GM19035 (cell line): Measurements from ENCODE around the gene ZNF462.

Experiments
- ATAC-seq: cut with Tn5 transposase; IDR thresholded peaks from one replicate; pipeline ENCODE4 v1.9.1; 2021; ENCODE audit not compliant: unreplicated experiment

The ZNF462 gene

GRCh38 chr9:106993603-106994002 lies 130.6 kb downstream of the ZNF462 start:
- no peak for ATAC-seq

- ATAC-seq: peak; percentile 58
These were observed 131.5 kb downstream of the ZNF462 start for GRCh38 chr9:106994463-106994862.

GRCh38 chr9:107000218-107000617 lies 137.3 kb downstream of the ZNF462 start:
- no peak for ATAC-seq

- no peak for ATAC-seq
These were observed 142.2 kb downstream of the ZNF462 start for GRCh38 chr9:107005201-107005600.

- no peak for ATAC-seq
These were observed 144.4 kb downstream of the ZNF462 start for GRCh38 chr9:107007402-107007801.

- no peak for ATAC-seq
These were observed 145.0 kb downstream of the ZNF462 start for GRCh38 chr9:107008011-107008410.

GRCh38 chr9:107008447-107008846 lies 145.5 kb downstream of the ZNF462 start:
- no peak for ATAC-seq

GRCh38 chr9:107016383-107016782 lies 153.4 kb downstream of the ZNF462 start:
- ATAC-seq: no peak

GRCh38 chr9:107018861-107019545 lies 156.0 kb downstream of the ZNF462 start:
- no peak for ATAC-seq

- peak; percentile 64 for ATAC-seq
These were observed 157.1 kb downstream of the ZNF462 start for GRCh38 chr9:107020040-107020530.

GRCh38 chr9:107024193-107024592 lies 161.2 kb downstream of the ZNF462 start:
- peak; percentile 85 for ATAC-seq

- no peak for ATAC-seq
These were observed 162.5 kb downstream of the ZNF462 start for GRCh38 chr9:107025260-107026035.

- ATAC-seq: no peak
These were observed 166.2 kb downstream of the ZNF462 start for GRCh38 chr9:107029146-107029545.

- ATAC-seq: peak; percentile 58
These were observed 171.0 kb downstream of the ZNF462 start for GRCh38 chr9:107033966-107034365.

- ATAC-seq: no peak
These were observed 171.9 kb downstream of the ZNF462 start for GRCh38 chr9:107034831-107035230.

GRCh38 chr9:107036367-107036766 lies 173.4 kb downstream of the ZNF462 start:
- ATAC-seq: no peak

GRCh38 chr9:107039542-107039941 lies 176.6 kb downstream of the ZNF462 start:
- no peak for ATAC-seq

- ATAC-seq: no peak
These were observed 179.6 kb downstream of the ZNF462 start for GRCh38 chr9:107042606-107043005.

- no peak for ATAC-seq
These were observed 180.9 kb downstream of the ZNF462 start for GRCh38 chr9:107043886-107044285.

- no peak for ATAC-seq
These were observed 181.9 kb downstream of the ZNF462 start for GRCh38 chr9:107044872-107045271.

GRCh38 chr9:107046692-107047091 lies 183.7 kb downstream of the ZNF462 start:
- ATAC-seq: peak; percentile 99
